Measurements from ENCODE around the gene KIAA0586. TPM values are rescaled to one million over a fixed set of nuclear protein-coding genes. Genes with fewer than 3 reads are reported as not detected.

The KIAA0586 gene
- total RNA-seq, 2 experiments from 2014 or later: 30.3 to 34.9 TPM

DNA sequence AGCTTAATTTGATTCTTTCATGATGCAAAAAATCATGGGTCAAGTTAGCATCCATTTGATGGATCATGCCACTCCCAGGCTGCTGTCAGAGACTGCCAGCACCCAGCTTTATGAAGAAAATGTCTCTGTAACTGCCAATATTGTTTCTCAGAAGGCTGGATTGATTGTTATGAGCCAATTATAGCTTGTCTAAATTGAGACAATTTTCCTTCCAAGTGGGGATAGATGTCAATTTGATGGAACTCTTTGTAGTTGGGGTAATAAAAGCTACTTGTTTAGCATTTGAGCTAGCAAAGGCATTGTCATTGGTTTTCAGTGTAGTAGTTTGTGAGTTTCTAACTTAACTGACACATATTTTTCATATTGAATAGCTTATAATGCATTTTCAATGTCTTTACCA is 128.1 kb downstream of the KIAA0586 start:
- no peak overlapping the region for H3K4me3 Mint-ChIP-seq
- H3K27me3 Mint-ChIP-seq: no peaks in the 10 kb centered on the region
- no peaks in the 10 kb centered on the region for H3K9me3 Mint-ChIP-seq
- ChIA-PET POLR2A (no interaction called here), CTCF (interaction anchor here (0.7 to 2.5 kb wide), 2 partner anchors 12 to 54 kb away, joined by 3 to 10 read pairs; no protein-coding TSS in a partner anchor)
- H3K4me1 Mint-ChIP-seq (ENCODE audit: low read depth): peaks cover 4% of the 10 kb centered on the region
- intact Hi-C loops (cut with micrococcal nuclease): no loop called here
- DNase-seq: no peak
- no peaks in the 10 kb centered on the region for H3K36me3 Mint-ChIP-seq
- H3K27ac Mint-ChIP-seq: no peak overlapping the region

DNA sequence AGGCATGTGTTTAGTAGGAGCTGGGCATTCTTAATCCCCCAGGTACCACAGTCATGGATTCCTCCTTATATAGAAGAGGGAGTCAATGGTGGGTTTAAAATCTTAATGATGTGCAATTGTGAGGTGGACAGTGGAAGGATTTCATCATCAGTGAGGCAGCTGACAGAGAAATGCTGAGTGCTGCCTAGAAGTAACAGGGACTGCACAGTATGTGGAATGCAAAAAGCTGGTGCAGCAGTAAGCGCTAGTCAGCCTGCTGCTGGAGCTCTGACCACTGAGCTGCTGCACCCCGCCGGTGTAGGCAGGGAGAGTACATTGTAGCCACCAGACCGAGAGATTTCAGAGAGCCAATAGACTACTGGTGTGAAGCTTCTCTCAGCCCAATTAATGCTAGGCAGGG is 129.7 kb downstream of the KIAA0586 start:
- H3K4me3 Mint-ChIP-seq: no peak overlapping the region
- intact Hi-C loops (cut with micrococcal nuclease): no loop called here
- ChIA-PET CTCF (no interaction called here), POLR2A (no interaction called here)
- DNase-seq: no peak
- no peaks in the 10 kb centered on the region for H3K36me3 Mint-ChIP-seq
- no peaks in the 10 kb centered on the region for H3K9me3 Mint-ChIP-seq
- peaks cover 4% of the 10 kb centered on the region for H3K4me1 Mint-ChIP-seq (ENCODE audit: low read depth)
- no peaks in the 10 kb centered on the region for H3K27me3 Mint-ChIP-seq
- no peak overlapping the region for H3K27ac Mint-ChIP-seq

GRCh38 chr14:58560208-58560607 is 132.7 kb downstream of the KIAA0586 start:
- H3K4me3 Mint-ChIP-seq: no peak overlapping the region
- CTCF ChIA-PET: no interaction called here
- H3K36me3 Mint-ChIP-seq: no peaks in the 10 kb centered on the region
- POLR2A ChIA-PET: no interaction called here
- H3K4me1 Mint-ChIP-seq (ENCODE audit: low read depth): peaks cover 8% of the 10 kb centered on the region
- no peaks in the 10 kb centered on the region for H3K9me3 Mint-ChIP-seq
- no peak for DNase-seq
- intact Hi-C loops (cut with micrococcal nuclease): no loop called here
- H3K27ac Mint-ChIP-seq: peak overlapping the region; percentile 29
- no peaks in the 10 kb centered on the region for H3K27me3 Mint-ChIP-seq

- intact Hi-C loops (cut with micrococcal nuclease): no loop called here
Observed at GRCh38 chr14:58562141-58562540, 134.6 kb downstream of the KIAA0586 start.

GRCh38 chr14:58563978-58564377 is 136.5 kb downstream of the KIAA0586 start:
- H3K27ac Mint-ChIP-seq: no peak overlapping the region

More at GRCh38 chr14:58562141-58562540, 134.6 kb downstream of the KIAA0586 start:
- POLR2A ChIA-PET: no interaction called here
- H3K27ac Mint-ChIP-seq: no peak overlapping the region
- CTCF ChIA-PET: no interaction called here
- no peak for DNase-seq
- no peaks in the 10 kb centered on the region for H3K27me3 Mint-ChIP-seq
- no peak overlapping the region for H3K4me3 Mint-ChIP-seq
- no peaks in the 10 kb centered on the region for H3K9me3 Mint-ChIP-seq
- no peaks in the 10 kb centered on the region for H3K36me3 Mint-ChIP-seq
- peaks cover 8% of the 10 kb centered on the region for H3K4me1 Mint-ChIP-seq (ENCODE audit: low read depth)

GRCh38 chr14:58565832-58566231 is 138.3 kb downstream of the KIAA0586 start:
- H3K27ac Mint-ChIP-seq: no peak overlapping the region
- no peaks in the 10 kb centered on the region for H3K27me3 Mint-ChIP-seq
- ChIA-PET POLR2A (no interaction called here), CTCF (no interaction called here)
- DNase-seq: no peak
- H3K4me3 Mint-ChIP-seq: no peak overlapping the region
- no peaks in the 10 kb centered on the region for H3K9me3 Mint-ChIP-seq
- intact Hi-C loops (cut with micrococcal nuclease): no loop called here
- no peaks in the 10 kb centered on the region for H3K36me3 Mint-ChIP-seq
- H3K4me1 Mint-ChIP-seq (ENCODE audit: low read depth): peaks cover 18% of the 10 kb centered on the region

More at GRCh38 chr14:58563978-58564377, 136.5 kb downstream of the KIAA0586 start:
- Mint-ChIP-seq H3K4me3 (no peak overlapping the region), H3K4me1 (ENCODE audit: low read depth) (peaks cover 8% of the 10 kb centered on the region), H3K36me3 (no peaks in the 10 kb centered on the region), H3K9me3 (no peaks in the 10 kb centered on the region), H3K27me3 (no peaks in the 10 kb centered on the region)
- ChIA-PET CTCF (no interaction called here), POLR2A (no interaction called here)
- no peak for DNase-seq
- intact Hi-C loops (cut with micrococcal nuclease): no loop called here

DNA sequence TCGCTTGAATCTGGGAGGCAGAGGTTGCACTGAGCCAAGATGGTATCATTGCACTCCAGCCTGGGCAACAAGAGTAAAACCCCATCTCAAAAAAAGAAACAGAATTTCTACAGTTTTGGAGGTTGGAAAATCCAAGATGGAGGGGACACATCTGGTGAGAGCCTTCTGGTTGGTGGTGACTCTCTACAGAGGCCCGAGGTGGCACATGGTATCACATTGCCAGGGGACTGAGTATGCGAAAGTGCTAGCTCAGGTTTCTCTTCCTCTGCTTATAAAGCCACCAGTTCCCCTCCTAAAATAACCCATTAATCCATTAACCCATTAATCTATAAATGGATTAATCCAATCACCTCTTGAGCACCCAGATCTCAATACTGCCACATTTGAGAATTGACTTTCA is 139.5 kb downstream of the KIAA0586 start:
- Mint-ChIP-seq H3K27me3 (no peaks in the 10 kb centered on the region), H3K9me3 (no peaks in the 10 kb centered on the region), H3K4me1 (ENCODE audit: low read depth) (peaks cover 28% of the 10 kb centered on the region), H3K27ac (no peak overlapping the region), H3K36me3 (no peaks in the 10 kb centered on the region), H3K4me3 (no peak overlapping the region)
- no peak for DNase-seq
- CTCF ChIA-PET: interaction anchor here (0.8 kb wide), 1 partner anchor 11 kb away, joined by 3 read pairs; no protein-coding TSS in a partner anchor
- POLR2A ChIA-PET: no interaction called here
- intact Hi-C loops (cut with micrococcal nuclease): no loop called here

DNA sequence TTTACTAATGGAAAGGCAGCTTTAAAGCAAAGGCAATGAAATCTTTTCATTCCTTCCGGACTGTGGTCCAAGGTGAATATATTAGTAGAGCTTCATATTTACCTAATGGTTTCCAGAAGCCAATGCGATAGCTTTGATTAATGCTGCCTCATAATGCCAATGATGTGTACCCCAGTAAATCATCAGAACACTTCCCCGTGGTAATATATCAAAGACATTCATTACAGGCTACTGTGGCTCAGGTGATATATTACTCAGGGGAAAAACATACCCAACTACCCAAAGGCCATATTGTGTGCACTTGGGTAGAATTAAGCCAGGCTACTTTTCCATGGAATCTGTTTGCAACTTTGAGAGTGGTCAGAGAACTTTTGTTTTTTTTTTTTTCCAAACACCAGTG is 140.8 kb downstream of the KIAA0586 start:
- Mint-ChIP-seq H3K4me3 (no peak overlapping the region), H3K27me3 (no peaks in the 10 kb centered on the region), H3K4me1 (ENCODE audit: low read depth) (peaks cover 42% of the 10 kb centered on the region), H3K9me3 (no peaks in the 10 kb centered on the region), H3K27ac (no peak overlapping the region), H3K36me3 (no peaks in the 10 kb centered on the region)
- ChIA-PET CTCF (no interaction called here), POLR2A (no interaction called here)
- intact Hi-C loops (cut with micrococcal nuclease): no loop called here
- no peak for DNase-seq

- Mint-ChIP-seq H3K4me1 (ENCODE audit: low read depth) (peaks cover 39% of the 10 kb centered on the region), H3K27ac (peak overlapping the region; percentile 87), H3K4me3 (no peak overlapping the region), H3K27me3 (no peaks in the 10 kb centered on the region), H3K36me3 (no peaks in the 10 kb centered on the region), H3K9me3 (no peaks in the 10 kb centered on the region)
- intact Hi-C loops (cut with micrococcal nuclease): loop anchor here (5.0 kb wide), 1 partner anchor 166 kb away; no protein-coding TSS in a partner anchor
- no peak for DNase-seq
- ChIA-PET POLR2A (no interaction called here), CTCF (no interaction called here)
Observed at GRCh38 chr14:58571256-58571655, 143.7 kb downstream of the KIAA0586 start.

- Mint-ChIP-seq H3K4me1 (ENCODE audit: low read depth) (peaks cover 39% of the 10 kb centered on the region), H3K36me3 (no peaks in the 10 kb centered on the region), H3K9me3 (no peaks in the 10 kb centered on the region), H3K4me3 (peak overlapping the region; percentile 11), H3K27me3 (no peaks in the 10 kb centered on the region), H3K27ac (peak overlapping the region; percentile 87)
- ChIA-PET POLR2A (interaction anchor here (1.1 kb wide), 1 partner anchor 142 kb away, joined by 4 read pairs; no protein-coding TSS in a partner anchor), CTCF (interaction anchor here (1.0 kb wide), 1 partner anchor 66 kb away, joined by 3 read pairs; the partner anchor contains the start of gene DACT1)
- DNase-seq: peak; percentile 77
- intact Hi-C loops (cut with micrococcal nuclease): loop anchor here (1.0 to 5.0 kb wide), 4 partner anchors 27 to 165 kb away; partner anchors contain the start of gene DACT1
Observed at GRCh38 chr14:58571769-58572472, 144.4 kb downstream of the KIAA0586 start.

DNA sequence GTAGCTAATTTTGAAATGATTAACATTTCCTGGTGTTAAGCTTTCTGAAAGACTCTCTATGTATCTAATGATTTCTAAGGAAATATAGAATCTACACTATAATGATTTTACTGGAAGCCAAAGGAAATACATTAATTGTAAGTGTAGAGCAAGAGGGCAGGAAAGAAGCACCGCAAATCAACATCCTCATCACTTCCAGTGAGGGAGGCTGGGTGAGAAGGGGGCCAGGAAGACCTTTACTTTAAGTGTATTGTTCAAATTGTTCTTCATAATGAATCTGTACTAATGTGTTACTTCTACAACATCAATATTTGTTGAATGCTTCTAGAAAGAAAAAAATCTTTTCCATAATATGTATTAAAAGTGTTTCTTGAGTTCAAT is 144.9 kb downstream of the KIAA0586 start:
- intact Hi-C loops (cut with micrococcal nuclease): loop anchor here (1.0 to 5.0 kb wide), 4 partner anchors 26 to 165 kb away; partner anchors contain the start of gene DACT1
- Mint-ChIP-seq H3K9me3 (no peaks in the 10 kb centered on the region), H3K4me3 (no peak overlapping the region), H3K27me3 (no peaks in the 10 kb centered on the region), H3K27ac (peak overlapping the region; percentile 87), H3K4me1 (ENCODE audit: low read depth) (peaks cover 39% of the 10 kb centered on the region), H3K36me3 (no peaks in the 10 kb centered on the region)
- CTCF ChIA-PET: interaction anchor here (1.0 kb wide), 1 partner anchor 66 kb away, joined by 3 read pairs; the partner anchor contains the start of gene DACT1
- DNase-seq: peak; percentile 18
- POLR2A ChIA-PET: interaction anchor here (1.1 kb wide), 1 partner anchor 143 kb away, joined by 4 read pairs; no protein-coding TSS in a partner anchor

DNA sequence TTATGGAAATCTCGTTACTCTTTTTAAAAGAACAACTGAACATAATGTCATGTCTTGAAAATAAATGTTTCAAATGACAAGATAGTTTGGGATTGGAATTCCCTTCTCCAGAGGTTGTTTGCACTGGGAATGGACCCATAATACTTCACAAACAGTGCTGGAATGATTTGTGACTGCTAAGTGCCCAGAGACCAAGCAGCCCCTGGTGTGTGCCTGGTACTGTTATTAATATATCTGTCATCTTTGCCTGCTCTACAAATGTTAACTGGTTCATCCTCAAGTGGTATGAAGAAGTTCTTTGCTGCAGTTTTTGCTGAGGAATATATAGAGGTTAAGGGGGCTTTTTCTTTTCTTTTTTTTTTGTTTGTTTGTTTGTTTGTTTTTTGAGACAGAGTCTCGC is 145.3 kb downstream of the KIAA0586 start:
- Mint-ChIP-seq H3K36me3 (no peaks in the 10 kb centered on the region), H3K27me3 (no peaks in the 10 kb centered on the region), H3K4me3 (no peak overlapping the region), H3K27ac (peak overlapping the region; percentile 87), H3K4me1 (ENCODE audit: low read depth) (peaks cover 39% of the 10 kb centered on the region), H3K9me3 (no peaks in the 10 kb centered on the region)
- intact Hi-C loops (cut with micrococcal nuclease): loop anchor here (1.0 to 5.0 kb wide), 4 partner anchors 26 to 164 kb away; partner anchors contain the start of gene DACT1
- DNase-seq: no peak
- CTCF ChIA-PET: no interaction called here
- POLR2A ChIA-PET: interaction anchor here (1.1 kb wide), 1 partner anchor 143 kb away, joined by 4 read pairs; no protein-coding TSS in a partner anchor

All from activated CD4-positive, alpha-beta memory T cell treated with anti-CD3 and anti-CD28 coated beads for 36 hours (primary cell).